Adrenal gland (tissue), 12 donors: Measurements from ENCODE around the gene SYNPO2. TPM values are rescaled to one million over a fixed set of nuclear protein-coding genes. Genes with fewer than 3 reads are reported as not detected.
A peak's percentile ranks its signal among the peaks of the same experiment; 100 is the strongest.

ENCODE experiments used
- DNase-seq, 7 donors: peaks; one replicate each; pipeline ENCODE4 v3.0.0-alpha.2; 2019 to 2020
- H3K27ac ChIP-seq, 5 donors: fragments of 200-600 bp; sonication (generic) in 4 of 5; 1 replicate in 3 of 5; 2 replicates in 2 of 5; pipeline versions ENCODE4 v1.5.1 to v1.8.0; 2016 to 2020; ENCODE audit warnings: mild to moderate bottlenecking in 1 of 5
- H3K27me3 ChIP-seq: fragments of 200-600 bp; 2 replicates; pipeline ENCODE4 v1.8.0; 2021
- H3K36me3 ChIP-seq, 2 donors: fragments of 200-600 bp; replicated peaks in 1 of 2; 1 replicate in 1 of 2; 2 replicates in 1 of 2; pipeline versions ENCODE4 v1.5.1 to v1.8.0; 2018 to 2022
- H3K4me1 ChIP-seq, 2 donors: fragments of 200-600 bp; replicated peaks in 1 of 2; 1 replicate in 1 of 2; 2 replicates in 1 of 2; pipeline versions ENCODE4 v1.5.1 to v1.8.0; 2018 to 2021
- H3K4me3 ChIP-seq, 4 donors: fragments of 200-600 bp; sonication (generic) in 3 of 4; one replicate each; pipeline ENCODE4 v1.5.1; 2016 to 2018
- H3K9me3 ChIP-seq, 3 donors: fragments of 200-600 bp; sonication (generic) in 1 of 3; replicated peaks in 1 of 3; 1 replicate in 2 of 3; 2 replicates in 1 of 3; pipeline versions ENCODE4 v1.5.1 to v1.8.0; 2016 to 2021
- CTCF ChIP-seq, 6 experiments: fragments of 450-650 bp in 4 of 6; fragments of 200-600 bp in 2 of 6; sonication (generic) in 1 of 6; IDR thresholded peaks; 1 replicate in 5 of 6; 2 replicates in 1 of 6; pipeline versions ENCODE4 v1.5.1 to v1.8.0; 2016 to 2021; ENCODE audit warnings: antibody characterized with exemption in 6 of 6, mild to moderate bottlenecking in 2 of 6, moderate library complexity in 1 of 6
- POLR2A ChIP-seq, 2 donors: fragments of 450-650 bp; IDR thresholded peaks; one replicate each; pipeline ENCODE4 v1.6.1; 2017; ENCODE audit warnings: antibody characterized with exemption in 2 of 2, mild to moderate bottlenecking in 2 of 2, moderate library complexity in 1 of 2
- WGBS, 4 donors: extraction: QIAGEN DNeasy Blood & Tissue Kit in 2 of 4; methylation state at CpG; one replicate each; pipeline versions ENCODE4 v1.1.5 to v1.1.7; 2013 to 2017; 5-methylcytosine and 5-hydroxymethylcytosine counted together
- intact Hi-C, 2 donors: fragments of 100-400 bp; cut with DNase I; formaldehyde crosslinking; loops; one replicate each; pipeline versions ENCODE4 v1.14.1 to v1.15.0; 2022 to 2023
- polyA plus RNA-seq, 3 donors: library from polyadenylated mRNA; stranded (reverse); fragments of 200-250 nt in 2 of 3; fragments of 350-450 nt in 1 of 3; fragmentation: Illumina TruSeq in 1 of 3; extraction: RNeasy Lipid Tissue Mini Kit (QIAGEN cat#74804) in 1 of 3; gene quantifications; one replicate each; pipeline ENCODE4 v1.2.3, GENCODE V29; 2013 to 2014
- total RNA-seq, 9 donors: library from RNA; depleted of rRNA in 4 of 9; stranded (reverse); fragments of >200 nt in 4 of 9; fragments of 120-200 nt in 1 of 9; fragmentation: NEBNext Ultra II Directional in 1 of 9; extraction: Animal tissue kit (Norgen Biotek cat#: 25700) in 1 of 9; gene quantifications; one replicate each; pipeline versions ENCODE4 v1.1.0 to v1.2.4, GENCODE V29; 2013 to 2023
- donor health status: healthy with polysubstance abuse.
- donor health status: Bipolar disorder and iron deficiency.
- donor health status: DM: yes; HTN: yes; CAD: no.
- donor health status: DM: no; HTN: no; CAD: no.
- donor health status: DM: no; HTN: no; CAD: no.
- donor health status: DM: yes; HTN: yes; CAD: no.

Gene SYNPO2
- total and polyA plus RNA-seq, 12 donors = 4.5 to 49.0 (median 18.4) TPM

GRCh38 chr4:118988635-118988972 is 100.0 kb downstream of the SYNPO2 start:
- TF ChIP-seq POLR2A (IDR thresholded peaks at IDR 0.05) (no peak), CTCF (IDR thresholded peaks at IDR 0.05) (no peak)
- Histone ChIP-seq H3K27me3 (no peaks in the 10 kb centered on the region), H3K4me1 (no peaks in the 10 kb centered on the region)

GRCh38 chr4:118989098-118990080 is 100.7 kb downstream of the SYNPO2 start:
- Histone ChIP-seq H3K27ac (peak overlapping the region in 1 of 5 donors; percentile 49), H3K27me3 (no peaks in the 10 kb centered on the region), H3K4me1 (no peaks in the 10 kb centered on the region), H3K9me3 (no peaks in the 10 kb centered on the region), H3K4me3 (no peak overlapping the region), H3K36me3 (no peaks in the 10 kb centered on the region)
- DNase-seq = no peak
- no peak for TF ChIP-seq POLR2A (IDR thresholded peaks at IDR 0.05)
- TF ChIP-seq CTCF (IDR thresholded peaks at IDR 0.05) = no peak
- intact Hi-C loops = loop anchor here in 1 of 2 donors (10.0 kb wide), 2 partner anchors 45 to 295 kb away; no protein-coding TSS in a partner anchor
- 75 to 84% (median 83%) methylated on average over 7 of the region's 7 CpGs for WGBS, 4 donors

More at GRCh38 chr4:118988635-118988972, 100.0 kb downstream of the SYNPO2 start:
- no peak for DNase-seq
- intact Hi-C loops = loop anchor here in 1 of 2 donors (10.0 kb wide), 2 partner anchors 46 to 296 kb away; no protein-coding TSS in a partner anchor
- H3K27ac ChIP-seq = no peak overlapping the region
- H3K36me3 ChIP-seq = no peaks in the 10 kb centered on the region
- no peaks in the 10 kb centered on the region for H3K9me3 ChIP-seq
- no peak overlapping the region for H3K4me3 ChIP-seq
- 84 to 96% (median 94%) methylated on average over 4 of the region's 4 CpGs for WGBS, 4 donors

DNA sequence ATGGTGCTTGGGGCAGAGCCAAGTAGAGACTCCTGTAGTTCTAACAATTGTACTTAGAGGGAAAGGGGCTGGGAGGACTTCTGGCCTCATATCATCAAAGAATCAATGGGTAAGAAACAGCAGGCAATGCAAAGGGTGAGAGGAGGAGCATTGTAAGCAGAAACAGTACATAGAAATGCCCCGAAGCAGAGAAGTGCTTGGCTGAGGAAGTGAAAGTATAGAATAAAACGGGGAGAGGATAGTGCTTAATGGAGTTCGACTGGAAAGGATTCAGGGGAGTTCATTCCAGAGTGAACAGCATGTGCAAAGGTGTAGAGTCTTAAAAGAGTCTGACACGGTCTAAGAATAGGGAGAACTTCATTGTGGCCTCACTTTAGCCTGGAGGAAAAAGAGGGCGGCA is 103.0 kb downstream of the SYNPO2 start:
- Histone ChIP-seq H3K9me3 (no peaks in the 10 kb centered on the region), H3K4me1 (no peaks in the 10 kb centered on the region), H3K4me3 (no peak overlapping the region), H3K27me3 (no peaks in the 10 kb centered on the region), H3K36me3 (no peaks in the 10 kb centered on the region), H3K27ac (no peak overlapping the region)
- 72 to 76% (median 75%) methylated on average over 5 of the region's 5 CpGs for WGBS, 4 donors
- intact Hi-C loops = no loop called here
- DNase-seq = no peak
- no peak for TF ChIP-seq POLR2A (IDR thresholded peaks at IDR 0.05)
- no peak for TF ChIP-seq CTCF (IDR thresholded peaks at IDR 0.05)

- TF ChIP-seq POLR2A (IDR thresholded peaks at IDR 0.05) = no peak
- TF ChIP-seq CTCF (IDR thresholded peaks at IDR 0.05) = no peak
- WGBS, 4 donors = 52 to 84% (median 63%) methylated on average over 1 of the region's 1 CpG
- Histone ChIP-seq H3K27me3 (no peaks in the 10 kb centered on the region), H3K36me3 (no peaks in the 10 kb centered on the region), H3K4me1 (no peaks in the 10 kb centered on the region), H3K9me3 (no peaks in the 10 kb centered on the region), H3K4me3 (no peak overlapping the region), H3K27ac (no peak overlapping the region)
- DNase-seq = no peak
- intact Hi-C loops = no loop called here
Measured at GRCh38 chr4:118992149-118992548, 103.5 kb downstream of the SYNPO2 start.
